Liver (tissue), 3 donors: ENCODE measurements around the gene CXCL17.

ENCODE experiments used
- CTCF ChIP-seq: fragments of 150-350 bp; IDR thresholded peaks from 2 replicates; pipeline ENCODE4 v1.5.1; 2017; ENCODE audit warnings: improper control_type of control experiment, low read depth, low read length; ENCODE audit not compliant: missing input control
- EGR1 ChIP-seq, 2 donors: IDR thresholded peaks; 2 replicates each; pipeline ENCODE4 v1.6.1; 2016 to 2018; ENCODE audit warnings: antibody characterized with exemption in 2 of 2, low read depth in 2 of 2
- FOXA2 ChIP-seq: IDR thresholded peaks from 2 replicates; pipeline ENCODE4 v1.6.1; 2016; ENCODE audit warnings: antibody characterized with exemption
- HNF4A ChIP-seq, 2 donors: conservative IDR thresholded peaks; 2 replicates each; pipeline ENCODE4 v1.6.1; 2016; ENCODE audit warnings: antibody characterized with exemption in 2 of 2, mild to moderate bottlenecking in 2 of 2
- MAX ChIP-seq: IDR thresholded peaks from 2 replicates; pipeline ENCODE4 v1.6.1; 2016; ENCODE audit warnings: antibody characterized with exemption
- NR2F2 ChIP-seq: IDR thresholded peaks from 2 replicates; pipeline ENCODE4 v1.6.1; 2016; ENCODE audit warnings: antibody characterized with exemption
- RAD21 ChIP-seq, 2 donors: IDR thresholded peaks; 2 replicates each; pipeline ENCODE4 v1.6.1; 2016; ENCODE audit warnings: antibody characterized with exemption in 2 of 2, mild to moderate bottlenecking in 2 of 2
- TF ChIP-seq, protein P1 (sequence below): IDR thresholded peaks from 2 replicates; pipeline ENCODE4 v1.6.1; 2016; ENCODE audit warnings: antibody characterized with exemption, mild to moderate bottlenecking
- donor health status: healthy.
- donor health status: healthy.

- TF ChIP-seq CTCF: peak; percentile 71
- no peak for TF ChIP-seq EGR1 (IDR thresholded peaks at IDR 0.05; ENCODE audit: low read depth in 2 of 2)
- TF ChIP-seq, protein P1, sequence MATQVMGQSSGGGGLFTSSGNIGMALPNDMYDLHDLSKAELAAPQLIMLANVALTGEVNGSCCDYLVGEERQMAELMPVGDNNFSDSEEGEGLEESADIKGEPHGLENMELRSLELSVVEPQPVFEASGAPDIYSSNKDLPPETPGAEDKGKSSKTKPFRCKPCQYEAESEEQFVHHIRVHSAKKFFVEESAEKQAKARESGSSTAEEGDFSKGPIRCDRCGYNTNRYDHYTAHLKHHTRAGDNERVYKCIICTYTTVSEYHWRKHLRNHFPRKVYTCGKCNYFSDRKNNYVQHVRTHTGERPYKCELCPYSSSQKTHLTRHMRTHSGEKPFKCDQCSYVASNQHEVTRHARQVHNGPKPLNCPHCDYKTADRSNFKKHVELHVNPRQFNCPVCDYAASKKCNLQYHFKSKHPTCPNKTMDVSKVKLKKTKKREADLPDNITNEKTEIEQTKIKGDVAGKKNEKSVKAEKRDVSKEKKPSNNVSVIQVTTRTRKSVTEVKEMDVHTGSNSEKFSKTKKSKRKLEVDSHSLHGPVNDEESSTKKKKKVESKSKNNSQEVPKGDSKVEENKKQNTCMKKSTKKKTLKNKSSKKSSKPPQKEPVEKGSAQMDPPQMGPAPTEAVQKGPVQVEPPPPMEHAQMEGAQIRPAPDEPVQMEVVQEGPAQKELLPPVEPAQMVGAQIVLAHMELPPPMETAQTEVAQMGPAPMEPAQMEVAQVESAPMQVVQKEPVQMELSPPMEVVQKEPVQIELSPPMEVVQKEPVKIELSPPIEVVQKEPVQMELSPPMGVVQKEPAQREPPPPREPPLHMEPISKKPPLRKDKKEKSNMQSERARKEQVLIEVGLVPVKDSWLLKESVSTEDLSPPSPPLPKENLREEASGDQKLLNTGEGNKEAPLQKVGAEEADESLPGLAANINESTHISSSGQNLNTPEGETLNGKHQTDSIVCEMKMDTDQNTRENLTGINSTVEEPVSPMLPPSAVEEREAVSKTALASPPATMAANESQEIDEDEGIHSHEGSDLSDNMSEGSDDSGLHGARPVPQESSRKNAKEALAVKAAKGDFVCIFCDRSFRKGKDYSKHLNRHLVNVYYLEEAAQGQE: no peak
- TF ChIP-seq MAX: no peak
- TF ChIP-seq FOXA2: no peak
- peak; percentile 67 to 83 for TF ChIP-seq RAD21 (IDR thresholded peaks at IDR 0.05)
- TF ChIP-seq NR2F2: peak; percentile 37
- peak; percentile 16 to 33 for TF ChIP-seq HNF4A (conservative IDR thresholded peaks at IDR 0.05)
These were observed 22.6 kb downstream of the CXCL17 start for GRCh38 chr19:42420055-42420544.
